ENCODE results near the gene BTRC. TPM values are rescaled to one million over a fixed set of nuclear protein-coding genes. Genes with fewer than 3 reads are reported as not detected.
"Not testable (repeated sequence)": the region's sequence is repeated elsewhere in the genome, so short reads cannot be mapped to it uniquely, and the experiment has no call there.

BTRC gene
- polyA plus RNA-seq, 1 donor, result 29.4 TPM

GRCh38 chr10:101580486-101581399, 226.8 kb downstream of the BTRC start:
- DNase-seq, result no peak

DNA sequence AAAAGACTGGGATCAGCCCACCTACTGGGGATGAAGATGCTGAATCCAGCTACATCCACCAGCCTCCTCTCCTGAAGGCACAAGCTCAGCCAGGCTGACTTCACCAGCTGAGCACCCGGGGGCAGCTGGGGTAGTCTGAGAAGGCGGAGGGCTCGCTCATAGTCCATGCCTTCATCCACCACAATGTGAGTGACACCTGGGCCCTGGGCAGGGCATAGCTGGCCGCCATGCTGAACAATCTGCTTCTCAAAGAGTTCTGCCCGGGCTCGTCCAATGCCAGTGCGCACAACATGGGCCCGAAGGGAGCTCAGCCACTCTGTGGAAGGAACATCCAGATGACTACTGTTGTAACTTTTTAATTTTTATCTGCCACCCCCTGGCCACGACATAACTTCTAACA, 231.9 kb downstream of the BTRC start:
- DNase-seq, result no peak

GRCh38 chr10:101587725-101588653, 234.0 kb downstream of the BTRC start, which contains the start of the genes DPCD and POLL:
DPCD (plus strand) TSS chr10:101588321; CDS start chr10:101588337, 16 bp downstream.
POLL (minus strand) TSS chr10:101588257; CDS start chr10:101587360, 897 bp downstream.
- DNase-seq, result peak; percentile 96

- no peak for DNase-seq
Observed at GRCh38 chr10:101588879-101589278, 234.9 kb downstream of the BTRC start.

GRCh38 chr10:101593331-101593730, 239.4 kb downstream of the BTRC start:
- not testable (repeated sequence) for DNase-seq

- no peak for DNase-seq
Observed at GRCh38 chr10:101595591-101596433, 241.8 kb downstream of the BTRC start.

GRCh38 chr10:101597091-101597900, 243.3 kb downstream of the BTRC start:
- no peak for DNase-seq

- DNase-seq, result no peak
Observed at GRCh38 chr10:101601541-101601940, 247.6 kb downstream of the BTRC start.

DNA sequence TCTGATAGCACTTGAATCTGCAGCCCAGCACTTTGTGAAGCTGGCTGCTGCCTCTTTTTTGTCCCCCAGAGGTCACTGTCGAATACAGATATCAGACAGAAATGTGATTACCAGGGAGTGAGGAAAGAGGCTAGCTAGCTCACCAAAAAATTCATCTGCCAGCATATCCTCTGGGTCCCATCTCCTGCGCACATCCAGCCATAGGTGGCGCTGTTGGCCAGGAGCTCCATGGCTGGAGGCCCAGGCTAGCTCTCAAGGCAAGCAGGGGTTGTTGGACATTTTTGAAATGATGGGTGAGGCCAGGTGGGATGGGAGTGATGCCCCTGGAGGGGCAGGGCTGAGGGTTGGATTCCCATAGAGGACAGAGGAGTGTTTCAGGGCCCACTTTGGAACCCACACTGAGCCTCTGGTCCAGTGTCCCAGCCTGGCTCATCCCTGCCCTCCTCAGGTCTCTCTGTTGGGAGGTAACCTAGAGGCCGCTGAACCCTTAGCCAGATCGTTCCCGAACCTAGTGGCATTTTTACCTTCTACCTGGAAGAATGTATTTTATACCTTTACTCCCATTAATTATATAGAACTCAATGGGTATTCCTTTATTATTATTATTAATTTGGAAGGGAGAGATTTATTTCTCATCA, 248.9 kb downstream of the BTRC start:
- peak; percentile 74 for DNase-seq

Other genes starting within 250 kb of the BTRC start
- gene TLX1, start 222.9 kb upstream of the BTRC start, polyA plus RNA-seq (ENCODE audit: insufficient read length), result not detected
- gene LBX1, start 124.7 kb upstream of the BTRC start, polyA plus RNA-seq (ENCODE audit: insufficient read length), result not detected
- 39.9 TPM for gene POLL, start 234.1 kb downstream of the BTRC start, polyA plus RNA-seq (ENCODE audit: insufficient read length)
- gene DPCD, start 234.2 kb downstream of the BTRC start, polyA plus RNA-seq (ENCODE audit: insufficient read length), result 43.7 TPM